Measurements from ENCODE around the gene OAS3.

The OAS3 gene

GRCh38 chr12:112900298-112901145 is 37.8 kb upstream of the OAS3 start:
- DNase-seq (ENCODE audit: extremely low read depth, low read depth), result peak; percentile 15
- TF ChIP-seq CTCF (IDR thresholded peaks at IDR 0.05; ENCODE audit: low read depth, low read length, missing control alignments), result peak; percentile 74

GRCh38 chr12:112901271-112901670 is 37.0 kb upstream of the OAS3 start:
- H3K4me3 ChIP-seq (replicated peaks; ENCODE audit: low read depth, low read length), result no peak overlapping the region
- no peak for DNase-seq (ENCODE audit: extremely low read depth, low read depth)
- TF ChIP-seq CTCF (IDR thresholded peaks at IDR 0.05; ENCODE audit: low read depth, low read length, missing control alignments), result no peak

More at GRCh38 chr12:112900298-112901145, 37.8 kb upstream of the OAS3 start:
- H3K4me3 ChIP-seq (replicated peaks; ENCODE audit: low read depth, low read length), result no peak overlapping the region

- no peak overlapping the region for H3K4me3 ChIP-seq (replicated peaks; ENCODE audit: low read depth, low read length)
- no peak for DNase-seq (ENCODE audit: extremely low read depth, low read depth)
- TF ChIP-seq CTCF (IDR thresholded peaks at IDR 0.05; ENCODE audit: low read depth, low read length, missing control alignments), result no peak
Observed at GRCh38 chr12:112904571-112904970, 33.7 kb upstream of the OAS3 start.

- no peak overlapping the region for H3K4me3 ChIP-seq (replicated peaks; ENCODE audit: low read depth, low read length)
- DNase-seq (ENCODE audit: extremely low read depth, low read depth), result no peak
- no peak for TF ChIP-seq CTCF (IDR thresholded peaks at IDR 0.05; ENCODE audit: low read depth, low read length, missing control alignments)
Observed at GRCh38 chr12:112905451-112906089, 32.7 kb upstream of the OAS3 start.

GRCh38 chr12:112906712-112907414 is 31.4 kb upstream of the OAS3 start, which contains the start of gene OAS1:
Gene OAS1, plus strand, starts transcription at chr12:112906962. Its CDS starts 78 bp downstream, at chr12:112907040.
- H3K4me3 ChIP-seq (replicated peaks; ENCODE audit: low read depth, low read length), result peak within 1 kb of the TSS; percentile 34
- DNase-seq (ENCODE audit: extremely low read depth, low read depth), result peak; percentile 19
- no peak for TF ChIP-seq CTCF (IDR thresholded peaks at IDR 0.05; ENCODE audit: low read depth, low read length, missing control alignments)

- no peak for TF ChIP-seq CTCF (IDR thresholded peaks at IDR 0.05; ENCODE audit: low read depth, low read length, missing control alignments)
- no peak for DNase-seq (ENCODE audit: extremely low read depth, low read depth)
- peak overlapping the region; percentile 34 for H3K4me3 ChIP-seq (replicated peaks; ENCODE audit: low read depth, low read length)
Observed at GRCh38 chr12:112907415-112908157, 30.7 kb upstream of the OAS3 start.
